Mucosa of descending colon (tissue), 3 donors: ENCODE data around the gene CAV2. TPM values are rescaled to one million over a fixed set of nuclear protein-coding genes. Genes with fewer than 3 reads are reported as not detected.

Experiments
- ATAC-seq: fragments of 200-7000 bp; cut with Tn5 transposase; one replicate; pipeline ENCODE4 v1.9.1; 2020; ENCODE audit warnings: mild to moderate bottlenecking, moderate library complexity
- DNase-seq, 3 donors: peaks; one replicate each; pipeline ENCODE4 v3.0.0-alpha.2; 2020
- H3K36me3 ChIP-seq: fragments of 200-600 bp; one replicate; pipeline ENCODE4 v1.8.0; 2021; ENCODE audit warnings: low read depth, mild to moderate bottlenecking
- H3K4me1 ChIP-seq: fragments of 200-600 bp; one replicate; pipeline ENCODE4 v1.8.0; 2021; ENCODE audit warnings: low read depth, mild to moderate bottlenecking
- H3K4me3 ChIP-seq: fragments of 200-600 bp; one replicate; pipeline ENCODE4 v1.8.0; 2021; ENCODE audit warnings: mild to moderate bottlenecking
- H3K9me3 ChIP-seq: fragments of 200-600 bp; one replicate; pipeline ENCODE4 v1.8.0; 2021; ENCODE audit warnings: mild to moderate bottlenecking
- CTCF ChIP-seq: fragments of 200-600 bp; IDR thresholded peaks from one replicate; pipeline ENCODE4 v1.8.0; 2022; ENCODE audit warnings: antibody characterized with exemption, mild to moderate bottlenecking
- intact Hi-C, 2 donors: fragments of 100-400 bp; cut with DNase I in 1 of 2; cut with micrococcal nuclease in 1 of 2; formaldehyde crosslinking; loops; one replicate each; pipeline versions ENCODE4 v1.11.0 to v1.11.1; 2022; cut with DNase I, micrococcal nuclease
- total RNA-seq, 3 donors: library from RNA; stranded (reverse); fragmentation: NEBNext Ultra II Directional in 2 of 3; extraction: Animal tissue kit (Norgen Biotek cat#: 25700) in 2 of 3; gene quantifications; one replicate each; pipeline versions ENCODE4 v1.2.1 to v1.2.4, GENCODE V29; 2021 to 2023
- donor health status: DM: no; HTN: no; CAD: no; lungs with moderate emphysema.
- donor health status: DM: no; HTN: no; CAD: no.
- donor health status: DM: no; HTN: yes; CAD: no.

The CAV2 gene
- total RNA-seq, 3 donors from 2014 or later: 6.3 to 42.4 (median 10.2) TPM

GRCh38 chr7:116549370-116549769 lies 49.8 kb downstream of the CAV2 start:
- no peaks in the 10 kb centered on the region for H3K4me1 ChIP-seq
- ATAC-seq (no peak), DNase-seq (no peak)
- H3K9me3 ChIP-seq: no peaks in the 10 kb centered on the region
- H3K36me3 ChIP-seq: no peaks in the 10 kb centered on the region
- no peak overlapping the region for H3K4me3 ChIP-seq
- intact Hi-C loops: no loop called here
- TF ChIP-seq CTCF: no peak

GRCh38 chr7:116551692-116552091 lies 52.2 kb downstream of the CAV2 start:
- no peaks in the 10 kb centered on the region for H3K36me3 ChIP-seq
- intact Hi-C loops: no loop called here
- DNase-seq (no peak), ATAC-seq (no peak)
- no peak for TF ChIP-seq CTCF
- H3K9me3 ChIP-seq: no peaks in the 10 kb centered on the region
- H3K4me1 ChIP-seq: no peaks in the 10 kb centered on the region
- H3K4me3 ChIP-seq: no peak overlapping the region

- Histone ChIP-seq H3K9me3 (no peaks in the 10 kb centered on the region), H3K4me3 (no peak overlapping the region), H3K36me3 (no peaks in the 10 kb centered on the region), H3K4me1 (no peaks in the 10 kb centered on the region)
- no peak for DNase-seq
- intact Hi-C loops: no loop called here
- ATAC-seq: no peak
- TF ChIP-seq CTCF: no peak
These were observed 53.1 kb downstream of the CAV2 start for GRCh38 chr7:116552602-116553001.

- Histone ChIP-seq H3K36me3 (no peaks in the 10 kb centered on the region), H3K4me1 (no peaks in the 10 kb centered on the region), H3K4me3 (no peak overlapping the region), H3K9me3 (no peaks in the 10 kb centered on the region)
- intact Hi-C loops: no loop called here
- DNase-seq: no peak
- TF ChIP-seq CTCF: no peak
- no peak for ATAC-seq
These were observed 53.8 kb downstream of the CAV2 start for GRCh38 chr7:116553168-116553964.

GRCh38 chr7:116554436-116554835 lies 54.9 kb downstream of the CAV2 start:
- no peaks in the 10 kb centered on the region for H3K4me1 ChIP-seq

More at GRCh38 chr7:116554436-116554835, 54.9 kb downstream of the CAV2 start:
- DNase-seq: peak in 1 of 3 donors; percentile 17
- Histone ChIP-seq H3K4me3 (no peak overlapping the region), H3K9me3 (no peaks in the 10 kb centered on the region), H3K36me3 (no peaks in the 10 kb centered on the region)
- no peak for TF ChIP-seq CTCF
- ATAC-seq: no peak
- intact Hi-C loops: no loop called here
